Measurements from ENCODE around the gene DENND10. TPM values are rescaled to one million over a fixed set of nuclear protein-coding genes. Genes with fewer than 3 reads are reported as not detected.

Gene DENND10
- total RNA-seq, 1 experiment from 2014 or later, result 60.6 TPM

GRCh38 chr10:119165171-119166117, 61.5 kb downstream of the DENND10 start, which contains the start of gene SFXN4 (continued):
- peak; percentile 70; the same call in 1 of the 2 replicates for TF ChIP-seq TCF7 (CRISPR knock-in tag; IDR thresholded peaks at IDR 0.05; ENCODE audit: low read depth)
- 0 out of 2 replicates have a peak, but pooled peaks have one; percentile 11 for TF ChIP-seq TEAD1 (CRISPR knock-in tag; IDR thresholded peaks at IDR 0.05)
- 0 out of 2 replicates have a peak, but pooled peaks have one; percentile 47 for TF ChIP-seq TP53 (CRISPR knock-in tag; IDR thresholded peaks at IDR 0.05)
- no peak for TF ChIP-seq ZSCAN18 (CRISPR knock-in tag; IDR thresholded peaks at IDR 0.05)
- no peak for TF ChIP-seq AFF4 (CRISPR knock-in tag; IDR thresholded peaks at IDR 0.05; ENCODE audit: borderline replicate concordance)
- TF ChIP-seq IRF2 (CRISPR knock-in tag; IDR thresholded peaks at IDR 0.05; ENCODE audit: borderline replicate concordance, low read depth), result no peak
- TF ChIP-seq FOXP1 (CRISPR knock-in tag; IDR thresholded peaks at IDR 0.05; ENCODE audit: borderline replicate concordance), result peak; percentile 86
- TF ChIP-seq ZBTB43 (CRISPR knock-in tag; IDR thresholded peaks at IDR 0.05), result 0 out of 2 replicates have a peak, but pooled peaks have one; percentile 28
- peak; percentile 63 for TF ChIP-seq MYBL2 (CRISPR knock-in tag; IDR thresholded peaks at IDR 0.05)
- TF ChIP-seq MAX (CRISPR knock-in tag; IDR thresholded peaks at IDR 0.05), result peak; percentile 91
- TF ChIP-seq E2F5 (CRISPR knock-in tag; IDR thresholded peaks at IDR 0.05), result peak; percentile 27; the same call in 1 of the 2 replicates
- TF ChIP-seq MLX (CRISPR knock-in tag; IDR thresholded peaks at IDR 0.05), result no peak
- no peak for TF ChIP-seq ARID4B (CRISPR knock-in tag; IDR thresholded peaks at IDR 0.05; ENCODE audit: borderline replicate concordance)
- TF ChIP-seq ZNF263 (CRISPR knock-in tag; IDR thresholded peaks at IDR 0.05; ENCODE audit: low read depth), result 0 out of 2 replicates have a peak, but pooled peaks have one; percentile 25
- no peak for TF ChIP-seq NFE2L1 (CRISPR knock-in tag; IDR thresholded peaks at IDR 0.05)
- 0 out of 2 replicates have a peak, but pooled peaks have one; percentile 51 for TF ChIP-seq IRF1 (CRISPR knock-in tag; IDR thresholded peaks at IDR 0.05)
- TF ChIP-seq MXD4 (CRISPR knock-in tag; IDR thresholded peaks at IDR 0.05; ENCODE audit: borderline replicate concordance), result no peak
- TF ChIP-seq ZNF396 (CRISPR knock-in tag; IDR thresholded peaks at IDR 0.05; ENCODE audit: borderline replicate concordance), result no peak
- TF ChIP-seq FOXK1 (CRISPR knock-in tag; IDR thresholded peaks at IDR 0.05), result peak; percentile 24; the same call in 1 of the 2 replicates
- peak; percentile 98 for TF ChIP-seq ESRRA (CRISPR knock-in tag; IDR thresholded peaks at IDR 0.05; ENCODE audit: borderline replicate concordance)
- TF ChIP-seq TEAD4 (CRISPR knock-in tag; IDR thresholded peaks at IDR 0.05), result peak; percentile 21; the same call in 1 of the 2 replicates
